Neutrophil (primary cell): Measurements from ENCODE around the gene FRA10AC1.
A peak's percentile ranks its signal among the peaks of the same experiment; 100 is the strongest.

Source experiments
- H3K27ac ChIP-seq: fragments of 200-600 bp; sonication (generic); 2 replicates; pipeline ENCODE4 v1.5.1; 2016; ENCODE audit warnings: mild to moderate bottlenecking, moderate library complexity
- H3K27me3 ChIP-seq: fragments of 200-600 bp; sonication (generic); 2 replicates; pipeline ENCODE4 v1.6.0; 2016; ENCODE audit warnings: mild to moderate bottlenecking
- H3K36me3 ChIP-seq: fragments of 200-600 bp; sonication (generic); 2 replicates; pipeline ENCODE4 v1.5.1; 2017
- H3K4me1 ChIP-seq, 2 experiments: fragments of 200-600 bp in 1 of 2; sonication (generic) in 1 of 2; 1 replicate in 1 of 2; 2 replicates in 1 of 2; pipeline versions ENCODE4 v1.5.1 to v1.6.1; 2013 to 2016; ENCODE audit warnings: low read depth in 1 of 2, low read length in 1 of 2, mild to moderate bottlenecking in 1 of 2, moderate library complexity in 1 of 2; ENCODE audit not compliant: control insufficient read depth in 1 of 2, insufficient read depth in 1 of 2
- H3K4me3 ChIP-seq, 2 experiments: fragments of 200-600 bp in 1 of 2; sonication (generic) in 1 of 2; 1 replicate in 1 of 2; 2 replicates in 1 of 2; pipeline ENCODE4 v1.5.1; 2013 to 2016; ENCODE audit warnings: low read depth in 1 of 2, low read length in 1 of 2, mild to moderate bottlenecking in 1 of 2, moderate library complexity in 1 of 2
- H3K9me3 ChIP-seq: fragments of 200-600 bp; sonication (generic); 2 replicates; pipeline ENCODE4 v1.5.1; 2016
- CTCF ChIP-seq: fragments of 200-600 bp; sonication (generic); IDR thresholded peaks from 2 replicates; pipeline ENCODE4 v1.5.1; 2016; ENCODE audit warnings: antibody characterized with exemption

Gene FRA10AC1

GRCh38 chr10:93745408-93746065, 43.1 kb upstream of the FRA10AC1 start:
- H3K36me3 ChIP-seq, result no peaks in the 10 kb centered on the region
- peaks cover 2% of the 10 kb centered on the region for H3K27me3 ChIP-seq
- no peak for TF ChIP-seq CTCF
- H3K9me3 ChIP-seq, result no peaks in the 10 kb centered on the region
- H3K4me3 ChIP-seq, result no peak overlapping the region
- peaks cover 20 to 24% of the 10 kb centered on the region in 2 experiments for H3K4me1 ChIP-seq
- no peak overlapping the region for H3K27ac ChIP-seq

GRCh38 chr10:93742633-93743349, 40.4 kb upstream of the FRA10AC1 start:
- TF ChIP-seq CTCF, result no peak
- Histone ChIP-seq H3K4me1 (peaks cover 20 to 24% of the 10 kb centered on the region in 2 experiments), H3K4me3 (peak overlapping the region; percentile 44 to 58), H3K27me3 (peaks cover 8% of the 10 kb centered on the region), H3K27ac (peak overlapping the region; percentile 86), H3K36me3 (no peaks in the 10 kb centered on the region), H3K9me3 (no peaks in the 10 kb centered on the region)

- peaks cover 20 to 24% of the 10 kb centered on the region in 2 experiments for H3K4me1 ChIP-seq
- H3K27me3 ChIP-seq, result peaks cover 22% of the 10 kb centered on the region
- no peak overlapping the region for H3K4me3 ChIP-seq
- H3K9me3 ChIP-seq, result no peaks in the 10 kb centered on the region
- H3K36me3 ChIP-seq, result no peaks in the 10 kb centered on the region
- no peak for TF ChIP-seq CTCF
- H3K27ac ChIP-seq, result peak overlapping the region; percentile 28
Measured at GRCh38 chr10:93741367-93741766, 39.0 kb upstream of the FRA10AC1 start.

- no peaks in the 10 kb centered on the region for H3K4me1 ChIP-seq
- peaks cover 37% of the 10 kb centered on the region for H3K27me3 ChIP-seq
- no peaks in the 10 kb centered on the region for H3K9me3 ChIP-seq
- no peak overlapping the region for H3K4me3 ChIP-seq
- no peak for TF ChIP-seq CTCF
- H3K36me3 ChIP-seq, result no peaks in the 10 kb centered on the region
- H3K27ac ChIP-seq, result no peak overlapping the region
Measured at GRCh38 chr10:93726024-93726423, 23.6 kb upstream of the FRA10AC1 start.

GRCh38 chr10:93723153-93723552, 20.8 kb upstream of the FRA10AC1 start:
- peaks cover 44% of the 10 kb centered on the region for H3K27me3 ChIP-seq
- no peaks in the 10 kb centered on the region for H3K9me3 ChIP-seq
- TF ChIP-seq CTCF, result no peak
- H3K36me3 ChIP-seq, result no peaks in the 10 kb centered on the region
- no peak overlapping the region for H3K4me3 ChIP-seq
- no peaks in the 10 kb centered on the region for H3K4me1 ChIP-seq
- no peak overlapping the region for H3K27ac ChIP-seq
